CD4-positive, alpha-beta memory T cell (primary cell): Measurements from ENCODE around the gene GALNT18. TPM values are rescaled to one million over a fixed set of nuclear protein-coding genes. Genes with fewer than 3 reads are reported as not detected.

Experiments
- CTCF ChIA-PET: fragments of 350-600 bp; sonication (Branson Sonifier 250); formaldehyde crosslinking; loops from one replicate; lab custom pipeline; 2021; ENCODE audit warnings: inconsistent platforms; ENCODE audit not compliant: partially characterized antibody; lab: Charles Lee
- POLR2A ChIA-PET: fragments of 350-600 bp; sonication (Branson Sonifier 250); formaldehyde crosslinking; loops from one replicate; lab custom pipeline; 2021; ENCODE audit not compliant: partially characterized antibody; lab: Charles Lee
- DNase-seq, 5 donors: peaks; one replicate each; pipeline versions ENCODE4 v3.0.0 to v3.0.0-alpha.2; 2020 to 2022; ENCODE audit warnings: mixed read lengths in 1 of 5
- H3K27ac ChIP-seq: one replicate; pipeline ENCODE4 v1.7.0; 2013; ENCODE audit warnings: low read depth, low read length
- H3K27me3 ChIP-seq: 2 replicates; pipeline ENCODE4 v1.7.0; 2013; ENCODE audit warnings: mild to moderate bottlenecking, low read length, moderate library complexity; ENCODE audit not compliant: insufficient read depth
- H3K36me3 ChIP-seq: 2 replicates; pipeline ENCODE4 v1.7.0; 2013; ENCODE audit warnings: mild to moderate bottlenecking, low read length, moderate library complexity; ENCODE audit not compliant: insufficient read depth
- H3K4me1 ChIP-seq: 2 replicates; pipeline ENCODE4 v1.7.0; 2013; ENCODE audit warnings: mild to moderate bottlenecking, low read length, moderate library complexity; ENCODE audit not compliant: insufficient read depth
- H3K4me3 ChIP-seq, 2 donors: one replicate each; pipeline ENCODE4 v1.7.0; 2013; ENCODE audit warnings: low read length in 2 of 2, mild to moderate bottlenecking in 1 of 2
- H3K9me3 ChIP-seq, 2 donors: one replicate each; pipeline ENCODE4 v1.7.0; 2013; ENCODE audit warnings: low read length in 2 of 2, control low read depth in 1 of 2; ENCODE audit not compliant: control insufficient read depth in 1 of 2
- H3K27ac Mint-ChIP-seq, 7 donors: one replicate each; pipeline ENCODE4 v1.8.0; 2020 to 2021; ENCODE audit warnings: mixed read lengths in 7 of 7, mild to moderate bottlenecking in 6 of 7, inconsistent platforms in 3 of 7, moderate library complexity in 3 of 7
- H3K27me3 Mint-ChIP-seq, 2 donors: one replicate each; pipeline ENCODE4 v1.8.0; 2020 to 2021; ENCODE audit warnings: mixed read lengths in 2 of 2
- H3K36me3 Mint-ChIP-seq, 2 donors: one replicate each; pipeline ENCODE4 v1.8.0; 2020 to 2021; ENCODE audit warnings: mixed read lengths in 2 of 2, inconsistent platforms in 1 of 2, mild to moderate bottlenecking in 1 of 2
- H3K4me1 Mint-ChIP-seq, 4 donors: one replicate each; pipeline ENCODE4 v1.8.0; 2020 to 2021; ENCODE audit warnings: mixed read lengths in 4 of 4, mild to moderate bottlenecking in 1 of 4
- H3K4me3 Mint-ChIP-seq, 8 donors: one replicate each; pipeline ENCODE4 v1.8.0; 2020 to 2021; ENCODE audit warnings: mixed read lengths in 8 of 8, mild to moderate bottlenecking in 7 of 8, moderate library complexity in 6 of 8, inconsistent platforms in 3 of 8
- H3K9me3 Mint-ChIP-seq, 8 donors: one replicate each; pipeline ENCODE4 v1.8.0; 2020 to 2021; ENCODE audit warnings: mixed read lengths in 8 of 8, mild to moderate bottlenecking in 5 of 8, inconsistent platforms in 3 of 8, moderate library complexity in 1 of 8
- intact Hi-C: fragments of 100-400 bp; cut with micrococcal nuclease; formaldehyde crosslinking; loops from one replicate; pipeline ENCODE4 v1.15.1; 2023
- polyA plus RNA-seq, 2 donors: library from polyadenylated mRNA; unstranded; fragments of 300-500 nt; fragmentation: Illumina TruSeq; gene quantifications; one replicate each; pipeline ENCODE4 v1.2.3, GENCODE V29; 2021
- total RNA-seq, 2 experiments: library from RNA; stranded (reverse); gene quantifications; one replicate each; pipeline ENCODE4 v1.2.3, GENCODE V29; 2021

The GALNT18 gene
- total and polyA plus RNA-seq, 4 experiments from 2014 or later: not detected

DNA sequence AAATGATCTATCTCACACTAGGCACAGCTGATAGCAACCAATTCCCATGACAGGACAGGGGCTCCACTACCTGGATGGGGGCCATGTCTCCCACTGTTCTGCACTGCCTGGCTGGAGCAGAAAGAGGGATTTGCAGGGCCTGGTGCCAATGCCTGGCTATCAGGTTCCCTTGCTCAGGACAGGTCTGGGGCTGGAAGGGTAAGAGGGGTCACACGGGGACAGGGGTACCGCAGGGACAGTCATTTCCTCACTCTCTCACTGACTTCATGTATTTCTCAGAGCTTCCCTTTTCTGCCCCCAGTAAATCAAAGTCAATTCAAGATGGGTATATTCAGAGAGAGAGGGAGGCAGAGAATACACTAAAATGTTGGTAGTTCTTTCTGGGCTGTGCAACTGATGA is 149.7 kb downstream of the GALNT18 start:
- intact Hi-C loops: no loop called here
- no peak for DNase-seq
- H3K9me3 ChIP-seq: no peaks in the 10 kb centered on the region
- Mint-ChIP-seq H3K9me3 (no peaks in the 10 kb centered on the region), H3K4me3 (no peak overlapping the region), H3K36me3 (no peaks in the 10 kb centered on the region), H3K27me3 (peaks cover 2 to 3% of the 10 kb centered on the region in 2 donors), H3K27ac (no peak overlapping the region), H3K4me1 (no peaks in the 10 kb centered on the region)
- ChIA-PET POLR2A (no interaction called here), CTCF (no interaction called here)
- no peak overlapping the region for H3K27ac ChIP-seq
- H3K4me3 ChIP-seq: no peak overlapping the region
- H3K27me3 ChIP-seq: no peaks in the 10 kb centered on the region
- H3K36me3 ChIP-seq: no peaks in the 10 kb centered on the region
- H3K4me1 ChIP-seq: no peaks in the 10 kb centered on the region

DNA sequence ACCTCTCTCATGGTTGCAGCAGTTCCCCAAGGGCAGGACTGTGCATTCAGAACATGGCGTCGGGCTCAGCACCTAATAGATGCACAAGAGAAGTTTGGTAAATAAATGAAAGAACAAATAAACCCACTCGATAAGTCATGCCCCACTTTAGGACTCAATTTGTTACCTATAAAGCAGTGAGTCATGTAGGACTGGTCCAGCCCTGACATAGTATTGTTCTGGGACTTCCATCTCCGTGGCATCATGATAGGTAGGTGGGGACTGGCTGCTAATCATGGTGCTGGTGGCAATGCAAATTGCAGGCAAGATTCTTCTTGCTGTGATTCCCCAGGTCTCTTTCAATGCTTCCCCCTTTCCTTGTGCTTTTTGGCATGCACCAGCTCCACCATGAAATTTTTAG is 150.6 kb downstream of the GALNT18 start:
- Mint-ChIP-seq H3K4me1 (no peaks in the 10 kb centered on the region), H3K27ac (no peak overlapping the region), H3K4me3 (no peak overlapping the region), H3K36me3 (no peaks in the 10 kb centered on the region), H3K27me3 (peaks cover 2 to 4% of the 10 kb centered on the region in 2 donors), H3K9me3 (no peaks in the 10 kb centered on the region)
- H3K27ac ChIP-seq: no peak overlapping the region
- ChIA-PET CTCF (no interaction called here), POLR2A (no interaction called here)
- no peak for DNase-seq
- H3K27me3 ChIP-seq: no peaks in the 10 kb centered on the region
- intact Hi-C loops: no loop called here
- H3K4me1 ChIP-seq: no peaks in the 10 kb centered on the region
- no peak overlapping the region for H3K4me3 ChIP-seq
- no peaks in the 10 kb centered on the region for H3K9me3 ChIP-seq
- no peaks in the 10 kb centered on the region for H3K36me3 ChIP-seq

DNA sequence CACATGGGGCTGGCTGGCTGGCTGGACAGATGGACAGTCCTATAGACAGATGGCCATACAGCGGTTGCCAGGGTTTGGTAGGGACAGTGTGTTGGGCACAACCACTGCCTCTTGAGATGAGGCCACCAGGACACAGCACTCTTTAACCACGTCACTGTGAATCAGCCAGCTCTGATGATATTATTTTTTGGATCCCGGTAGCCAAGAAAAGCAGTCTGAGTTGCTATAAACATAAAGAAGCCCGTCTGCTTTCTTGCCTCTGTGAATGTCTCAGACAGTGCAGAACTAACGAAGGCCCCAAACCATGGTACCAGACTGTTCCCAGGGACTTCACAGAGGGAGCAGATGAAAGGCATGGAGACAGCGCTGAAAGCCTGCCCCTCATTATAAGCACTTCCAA is 152.9 kb downstream of the GALNT18 start:
- Histone ChIP-seq H3K4me3 (no peak overlapping the region), H3K9me3 (no peaks in the 10 kb centered on the region), H3K36me3 (no peaks in the 10 kb centered on the region), H3K27me3 (no peaks in the 10 kb centered on the region), H3K4me1 (no peaks in the 10 kb centered on the region), H3K27ac (no peak overlapping the region)
- Mint-ChIP-seq H3K9me3 (no peaks in the 10 kb centered on the region), H3K36me3 (no peaks in the 10 kb centered on the region), H3K4me3 (no peak overlapping the region), H3K4me1 (no peaks in the 10 kb centered on the region), H3K27me3 (peaks cover 1 to 2% of the 10 kb centered on the region in 2 donors), H3K27ac (no peak overlapping the region)
- POLR2A ChIA-PET: no interaction called here
- CTCF ChIA-PET: no interaction called here
- intact Hi-C loops: no loop called here
- DNase-seq: no peak

- DNase-seq: no peak
- Histone ChIP-seq H3K9me3 (no peaks in the 10 kb centered on the region), H3K36me3 (no peaks in the 10 kb centered on the region), H3K4me1 (no peaks in the 10 kb centered on the region), H3K27ac (no peak overlapping the region), H3K4me3 (no peak overlapping the region), H3K27me3 (no peaks in the 10 kb centered on the region)
- Mint-ChIP-seq H3K9me3 (no peaks in the 10 kb centered on the region), H3K4me3 (no peak overlapping the region), H3K27me3 (peaks cover 1 to 2% of the 10 kb centered on the region in 2 donors), H3K27ac (no peak overlapping the region), H3K4me1 (no peaks in the 10 kb centered on the region), H3K36me3 (no peaks in the 10 kb centered on the region)
- ChIA-PET CTCF (no interaction called here), POLR2A (no interaction called here)
- intact Hi-C loops: no loop called here
Measured at GRCh38 chr11:11467312-11467711, 154.5 kb downstream of the GALNT18 start.

DNA sequence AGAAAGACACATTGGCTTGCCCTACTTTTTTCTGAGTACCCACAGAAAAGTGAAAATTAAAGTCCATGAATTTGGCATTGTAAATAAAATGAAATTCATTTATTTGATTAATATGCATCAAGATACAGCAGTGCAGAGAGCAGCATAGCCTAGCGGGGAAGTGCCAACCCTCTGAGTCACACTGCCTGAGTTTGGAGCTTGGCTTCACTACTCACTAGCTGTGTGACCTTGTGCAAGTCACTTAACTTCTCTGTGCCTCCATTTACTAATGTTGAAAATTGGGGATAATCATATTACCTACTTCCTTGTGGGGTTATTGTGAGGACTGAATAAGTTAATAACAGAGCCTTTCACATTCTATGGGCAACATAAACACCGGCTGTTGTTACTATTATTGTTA is 157.2 kb downstream of the GALNT18 start:
- intact Hi-C loops: no loop called here
- no peaks in the 10 kb centered on the region for H3K27me3 ChIP-seq

GRCh38 chr11:11463405-11463804 is 158.4 kb downstream of the GALNT18 start:
- no peaks in the 10 kb centered on the region for H3K36me3 Mint-ChIP-seq
- Histone ChIP-seq H3K27me3 (no peaks in the 10 kb centered on the region), H3K4me3 (no peak overlapping the region), H3K27ac (no peak overlapping the region), H3K9me3 (no peaks in the 10 kb centered on the region), H3K36me3 (no peaks in the 10 kb centered on the region), H3K4me1 (no peaks in the 10 kb centered on the region)
- no peak overlapping the region for H3K4me3 Mint-ChIP-seq
- no peaks in the 10 kb centered on the region for H3K4me1 Mint-ChIP-seq
- POLR2A ChIA-PET: no interaction called here
- H3K27ac Mint-ChIP-seq: no peak overlapping the region
- DNase-seq: no peak
- H3K27me3 Mint-ChIP-seq: peaks cover 0 to 1% of the 10 kb centered on the region in 2 donors
- no peaks in the 10 kb centered on the region for H3K9me3 Mint-ChIP-seq
- intact Hi-C loops: no loop called here
- CTCF ChIA-PET: no interaction called here

More for the DNA sequence above, 157.2 kb downstream of the GALNT18 start:
- no peaks in the 10 kb centered on the region for H3K36me3 ChIP-seq
- no peaks in the 10 kb centered on the region for H3K4me1 ChIP-seq
- Mint-ChIP-seq H3K27ac (no peak overlapping the region), H3K4me1 (no peaks in the 10 kb centered on the region), H3K36me3 (no peaks in the 10 kb centered on the region), H3K9me3 (no peaks in the 10 kb centered on the region), H3K4me3 (no peak overlapping the region), H3K27me3 (peaks cover 0 to 1% of the 10 kb centered on the region in 2 donors)
- ChIA-PET CTCF (no interaction called here), POLR2A (no interaction called here)
- H3K27ac ChIP-seq: no peak overlapping the region
- H3K9me3 ChIP-seq: no peaks in the 10 kb centered on the region
- no peak for DNase-seq
- H3K4me3 ChIP-seq: no peak overlapping the region

DNA sequence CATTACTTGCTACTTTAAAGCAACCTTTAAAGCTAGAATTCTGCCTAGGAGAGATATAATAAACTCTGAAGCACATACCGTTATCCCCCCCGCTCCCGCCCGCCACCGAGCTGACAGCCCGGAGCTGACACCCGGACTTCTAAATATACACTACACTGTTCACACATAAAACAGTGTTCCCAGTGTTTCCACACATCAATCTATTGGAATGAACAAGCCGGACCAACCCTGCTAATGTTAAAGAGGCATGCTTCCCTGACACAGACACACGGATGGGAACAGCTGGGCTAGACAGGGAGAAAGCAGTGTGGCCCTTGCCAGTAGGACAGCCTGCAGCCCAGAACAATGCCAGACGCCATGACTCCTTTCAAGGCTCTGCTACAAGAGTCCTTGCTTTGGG is 160.3 kb downstream of the GALNT18 start:
- Mint-ChIP-seq H3K9me3 (no peaks in the 10 kb centered on the region), H3K27ac (no peak overlapping the region), H3K27me3 (no peaks in the 10 kb centered on the region), H3K4me3 (no peak overlapping the region), H3K4me1 (no peaks in the 10 kb centered on the region), H3K36me3 (no peaks in the 10 kb centered on the region)
- Histone ChIP-seq H3K4me1 (no peaks in the 10 kb centered on the region), H3K4me3 (no peak overlapping the region), H3K9me3 (no peaks in the 10 kb centered on the region), H3K27ac (no peak overlapping the region), H3K27me3 (no peaks in the 10 kb centered on the region), H3K36me3 (no peaks in the 10 kb centered on the region)
- DNase-seq: no peak
- CTCF ChIA-PET: interaction anchor here (1.5 kb wide), 1 partner anchor 74 kb away, joined by 3 read pairs; no protein-coding TSS in a partner anchor
- POLR2A ChIA-PET: no interaction called here
- intact Hi-C loops: no loop called here

DNA sequence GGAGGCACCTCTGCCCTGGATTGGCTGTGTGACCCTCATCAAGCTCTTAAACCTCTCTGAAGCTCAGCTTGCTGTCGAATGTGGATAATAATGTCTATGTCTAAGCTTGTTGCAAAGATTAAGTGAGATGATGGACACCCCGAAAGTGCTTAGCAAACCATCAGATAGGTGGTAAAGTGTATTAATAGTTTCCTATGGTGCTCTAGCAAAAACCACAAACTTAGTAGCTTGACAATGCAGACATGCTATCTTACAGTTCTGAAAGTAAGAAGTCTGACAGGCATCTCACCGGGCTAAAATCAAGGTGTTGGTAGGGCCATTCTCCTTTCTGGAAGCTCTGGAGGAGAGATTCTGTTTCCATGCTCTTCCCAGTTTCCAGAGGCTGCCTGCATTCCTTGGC is 162.2 kb downstream of the GALNT18 start:
- ChIA-PET CTCF (no interaction called here), POLR2A (no interaction called here)
- H3K36me3 Mint-ChIP-seq: no peaks in the 10 kb centered on the region
- no peaks in the 10 kb centered on the region for H3K9me3 Mint-ChIP-seq
- no peak overlapping the region for H3K27ac Mint-ChIP-seq
- no peak overlapping the region for H3K4me3 Mint-ChIP-seq
- H3K4me3 ChIP-seq: no peak overlapping the region
- no peaks in the 10 kb centered on the region for H3K27me3 Mint-ChIP-seq
- intact Hi-C loops: no loop called here
- H3K36me3 ChIP-seq: no peaks in the 10 kb centered on the region
- no peak for DNase-seq
- H3K27ac ChIP-seq: no peak overlapping the region
- H3K4me1 Mint-ChIP-seq: no peaks in the 10 kb centered on the region
- H3K9me3 ChIP-seq: no peaks in the 10 kb centered on the region
- no peaks in the 10 kb centered on the region for H3K27me3 ChIP-seq
- H3K4me1 ChIP-seq: no peaks in the 10 kb centered on the region
